ENCODE data around the gene VPS37D.

VPS37D gene

GRCh38 chr7:73667344-73668102, at the start of gene VPS37D (continued):
- TF ChIP-seq, protein P1, sequence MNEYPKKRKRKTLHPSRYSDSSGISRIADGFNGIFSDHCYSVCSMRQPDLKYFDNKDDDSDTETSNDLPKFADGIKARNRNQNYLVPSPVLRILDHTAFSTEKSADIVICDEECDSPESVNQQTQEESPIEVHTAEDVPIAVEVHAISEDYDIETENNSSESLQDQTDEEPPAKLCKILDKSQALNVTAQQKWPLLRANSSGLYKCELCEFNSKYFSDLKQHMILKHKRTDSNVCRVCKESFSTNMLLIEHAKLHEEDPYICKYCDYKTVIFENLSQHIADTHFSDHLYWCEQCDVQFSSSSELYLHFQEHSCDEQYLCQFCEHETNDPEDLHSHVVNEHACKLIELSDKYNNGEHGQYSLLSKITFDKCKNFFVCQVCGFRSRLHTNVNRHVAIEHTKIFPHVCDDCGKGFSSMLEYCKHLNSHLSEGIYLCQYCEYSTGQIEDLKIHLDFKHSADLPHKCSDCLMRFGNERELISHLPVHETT (tag by site-specific recombination; IDR thresholded peaks at IDR 0.05): no peak; the same call in 1 of the 2 replicates
- TF ChIP-seq ZNF776 (tag by site-specific recombination; IDR thresholded peaks at IDR 0.05; ENCODE audit: borderline replicate concordance): no peak
- no peak for TF ChIP-seq GLI4 (tag by site-specific recombination; IDR thresholded peaks at IDR 0.05)
- no peak for TF ChIP-seq ZNF223 (tag by site-specific recombination; IDR thresholded peaks at IDR 0.05)
- TF ChIP-seq OVOL3 (tag by site-specific recombination; IDR thresholded peaks at IDR 0.05): no peak
- TF ChIP-seq, protein P2, sequence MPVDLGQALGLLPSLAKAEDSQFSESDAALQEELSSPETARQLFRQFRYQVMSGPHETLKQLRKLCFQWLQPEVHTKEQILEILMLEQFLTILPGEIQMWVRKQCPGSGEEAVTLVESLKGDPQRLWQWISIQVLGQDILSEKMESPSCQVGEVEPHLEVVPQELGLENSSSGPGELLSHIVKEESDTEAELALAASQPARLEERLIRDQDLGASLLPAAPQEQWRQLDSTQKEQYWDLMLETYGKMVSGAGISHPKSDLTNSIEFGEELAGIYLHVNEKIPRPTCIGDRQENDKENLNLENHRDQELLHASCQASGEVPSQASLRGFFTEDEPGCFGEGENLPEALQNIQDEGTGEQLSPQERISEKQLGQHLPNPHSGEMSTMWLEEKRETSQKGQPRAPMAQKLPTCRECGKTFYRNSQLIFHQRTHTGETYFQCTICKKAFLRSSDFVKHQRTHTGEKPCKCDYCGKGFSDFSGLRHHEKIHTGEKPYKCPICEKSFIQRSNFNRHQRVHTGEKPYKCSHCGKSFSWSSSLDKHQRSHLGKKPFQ (tag by site-specific recombination; IDR thresholded peaks at IDR 0.05): no peak
- no peak for TF ChIP-seq GFI1B (tag by site-specific recombination; IDR thresholded peaks at IDR 0.05)
- TF ChIP-seq ZNF169 (tag by site-specific recombination; IDR thresholded peaks at IDR 0.05): no peak
- no peak for TF ChIP-seq ZNF350 (tag by site-specific recombination; IDR thresholded peaks at IDR 0.05)
- no peak for TF ChIP-seq ZNF626 (tag by site-specific recombination; IDR thresholded peaks at IDR 0.05)
- TF ChIP-seq TCF7L2 (IDR thresholded peaks at IDR 0.05; ENCODE audit: borderline replicate concordance, low read depth, low read length): no peak
- TF ChIP-seq, protein P3, sequence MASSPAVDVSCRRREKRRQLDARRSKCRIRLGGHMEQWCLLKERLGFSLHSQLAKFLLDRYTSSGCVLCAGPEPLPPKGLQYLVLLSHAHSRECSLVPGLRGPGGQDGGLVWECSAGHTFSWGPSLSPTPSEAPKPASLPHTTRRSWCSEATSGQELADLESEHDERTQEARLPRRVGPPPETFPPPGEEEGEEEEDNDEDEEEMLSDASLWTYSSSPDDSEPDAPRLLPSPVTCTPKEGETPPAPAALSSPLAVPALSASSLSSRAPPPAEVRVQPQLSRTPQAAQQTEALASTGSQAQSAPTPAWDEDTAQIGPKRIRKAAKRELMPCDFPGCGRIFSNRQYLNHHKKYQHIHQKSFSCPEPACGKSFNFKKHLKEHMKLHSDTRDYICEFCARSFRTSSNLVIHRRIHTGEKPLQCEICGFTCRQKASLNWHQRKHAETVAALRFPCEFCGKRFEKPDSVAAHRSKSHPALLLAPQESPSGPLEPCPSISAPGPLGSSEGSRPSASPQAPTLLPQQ (tag by site-specific recombination; IDR thresholded peaks at IDR 0.05): no peak
- TF ChIP-seq, protein P4, sequence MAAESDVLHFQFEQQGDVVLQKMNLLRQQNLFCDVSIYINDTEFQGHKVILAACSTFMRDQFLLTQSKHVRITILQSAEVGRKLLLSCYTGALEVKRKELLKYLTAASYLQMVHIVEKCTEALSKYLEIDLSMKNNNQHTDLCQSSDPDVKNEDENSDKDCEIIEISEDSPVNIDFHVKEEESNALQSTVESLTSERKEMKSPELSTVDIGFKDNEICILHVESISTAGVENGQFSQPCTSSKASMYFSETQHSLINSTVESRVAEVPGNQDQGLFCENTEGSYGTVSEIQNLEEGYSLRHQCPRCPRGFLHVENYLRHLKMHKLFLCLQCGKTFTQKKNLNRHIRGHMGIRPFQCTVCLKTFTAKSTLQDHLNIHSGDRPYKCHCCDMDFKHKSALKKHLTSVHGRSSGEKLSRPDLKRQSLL (tag by site-specific recombination; IDR thresholded peaks at IDR 0.05): peak; percentile 99
- TF ChIP-seq ZNF221 (tag by site-specific recombination; IDR thresholded peaks at IDR 0.05; ENCODE audit: borderline replicate concordance): no peak
- no peak for TF ChIP-seq BCL11A (tag by site-specific recombination; IDR thresholded peaks at IDR 0.05; ENCODE audit: low read depth)
- TF ChIP-seq PRDM10 (tag by site-specific recombination; IDR thresholded peaks at IDR 0.05): peak; percentile 47; the same call in 1 of the 2 replicates
- no peak for TF ChIP-seq ZNF658 (tag by site-specific recombination; IDR thresholded peaks at IDR 0.05)
- no peak for TF ChIP-seq HOXA7 (CRISPR knock-in tag; IDR thresholded peaks at IDR 0.05; ENCODE audit: borderline replicate concordance)
- TF ChIP-seq, protein P5, sequence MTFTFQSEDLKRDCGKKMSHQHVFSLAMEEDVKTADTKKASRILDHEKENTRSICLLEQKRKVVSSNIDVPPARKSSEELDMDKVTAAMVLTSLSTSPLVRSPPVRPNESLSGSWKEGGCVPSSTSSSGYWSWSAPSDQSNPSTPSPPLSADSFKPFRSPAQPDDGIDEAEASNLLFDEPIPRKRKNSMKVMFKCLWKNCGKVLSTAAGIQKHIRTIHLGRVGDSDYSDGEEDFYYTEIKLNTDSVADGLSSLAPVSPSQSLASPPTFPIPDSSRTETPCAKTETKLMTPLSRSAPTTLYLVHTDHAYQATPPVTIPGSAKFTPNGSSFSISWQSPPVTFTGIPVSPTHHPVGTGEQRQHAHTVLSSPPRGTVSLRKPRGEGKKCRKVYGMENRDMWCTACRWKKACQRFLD (tag by site-specific recombination; IDR thresholded peaks at IDR 0.05): no peak
- TF ChIP-seq ZNF48 (tag by site-specific recombination; IDR thresholded peaks at IDR 0.05): no peak
- TF ChIP-seq ZNF76 (tag by site-specific recombination; IDR thresholded peaks at IDR 0.05; ENCODE audit: borderline replicate concordance, low read depth): no peak
- TF ChIP-seq, protein P6, sequence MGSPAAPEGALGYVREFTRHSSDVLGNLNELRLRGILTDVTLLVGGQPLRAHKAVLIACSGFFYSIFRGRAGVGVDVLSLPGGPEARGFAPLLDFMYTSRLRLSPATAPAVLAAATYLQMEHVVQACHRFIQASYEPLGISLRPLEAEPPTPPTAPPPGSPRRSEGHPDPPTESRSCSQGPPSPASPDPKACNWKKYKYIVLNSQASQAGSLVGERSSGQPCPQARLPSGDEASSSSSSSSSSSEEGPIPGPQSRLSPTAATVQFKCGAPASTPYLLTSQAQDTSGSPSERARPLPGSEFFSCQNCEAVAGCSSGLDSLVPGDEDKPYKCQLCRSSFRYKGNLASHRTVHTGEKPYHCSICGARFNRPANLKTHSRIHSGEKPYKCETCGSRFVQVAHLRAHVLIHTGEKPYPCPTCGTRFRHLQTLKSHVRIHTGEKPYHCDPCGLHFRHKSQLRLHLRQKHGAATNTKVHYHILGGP (tag by site-specific recombination; IDR thresholded peaks at IDR 0.05): no peak
- TF ChIP-seq ZNF549 (tag by site-specific recombination; IDR thresholded peaks at IDR 0.05): no peak
- TF ChIP-seq ZSCAN4 (tag by site-specific recombination; IDR thresholded peaks at IDR 0.05): no peak

Data from HEK293 (cell line).